Esophagus muscularis mucosa (tissue), 4 donors: ENCODE measurements around the gene WBP2. TPM values are rescaled to one million over a fixed set of nuclear protein-coding genes. Genes with fewer than 3 reads are reported as not detected.

Experiments
- DNase-seq: peaks from one replicate; pipeline ENCODE4 v3.0.0-alpha.2; 2017; ENCODE audit errors: extremely low spot score
- H3K27ac ChIP-seq, 4 donors: fragments of 200-600 bp; sonication (generic); replicated peaks in 1 of 4; 1 replicate in 3 of 4; 2 replicates in 1 of 4; pipeline ENCODE4 v1.5.1; 2016 to 2019; ENCODE audit warnings: mild to moderate bottlenecking in 1 of 4
- H3K27me3 ChIP-seq, 4 donors: fragments of 200-600 bp; sonication (generic); one replicate each; pipeline versions ENCODE4 v1.5.1 to v1.6.0; 2016 to 2019
- H3K36me3 ChIP-seq, 4 donors: fragments of 200-600 bp; sonication (generic); one replicate each; pipeline ENCODE4 v1.5.1; 2016 to 2019
- H3K4me1 ChIP-seq, 4 donors: fragments of 200-600 bp; sonication (generic); one replicate each; pipeline ENCODE4 v1.5.1; 2016 to 2019
- H3K4me3 ChIP-seq, 4 donors: fragments of 200-600 bp; sonication (generic); 1 replicate in 2 of 4; 2 replicates in 2 of 4; pipeline ENCODE4 v1.5.1; 2016 to 2019; ENCODE audit warnings: mild to moderate bottlenecking in 4 of 4, moderate library complexity in 1 of 4
- H3K9me3 ChIP-seq, 4 donors: fragments of 200-600 bp; sonication (generic); 1 replicate in 3 of 4; 2 replicates in 1 of 4; pipeline ENCODE4 v1.5.1; 2016 to 2019
- EP300 ChIP-seq: sonication (generic); formaldehyde crosslinking; IDR thresholded peaks from one replicate; pipeline ENCODE4 v1.6.1; 2017; ENCODE audit warnings: antibody characterized with exemption
- POLR2A ChIP-seq: fragments of 450-650 bp; IDR thresholded peaks from one replicate; pipeline ENCODE4 v1.6.1; 2017; ENCODE audit warnings: antibody characterized with exemption, moderate library complexity, mild to moderate bottlenecking, low read depth
- POLR2AphosphoS5 ChIP-seq, 2 donors: sonication (generic); formaldehyde crosslinking; IDR thresholded peaks; one replicate each; pipeline ENCODE4 v1.6.1; 2017; ENCODE audit warnings: antibody characterized with exemption in 2 of 2
- WGBS: methylation state at CpG from one replicate; pipeline ENCODE4 v1.1.5; 2018; 5-methylcytosine and 5-hydroxymethylcytosine counted together
- intact Hi-C: fragments of 100-400 bp; cut with DNase I; formaldehyde crosslinking; loops from one replicate; pipeline ENCODE4 v1.15.1; 2023
- total RNA-seq, 4 donors: library from RNA; depleted of rRNA; stranded (reverse); fragments of >200 nt; gene quantifications; one replicate each; pipeline versions ENCODE4 v1.1.0 to v1.2.1, GENCODE V29; 2016
- TF ChIP-seq, protein P1 (sequence below), 3 experiments: fragments of 200-600 bp in 2 of 3; fragments of 450-650 bp in 1 of 3; sonication (generic) in 2 of 3; IDR thresholded peaks; one replicate each; pipeline ENCODE4 v1.5.1; 2017 to 2019; ENCODE audit warnings: antibody characterized with exemption in 3 of 3, mild to moderate bottlenecking in 2 of 3, moderate library complexity in 1 of 3

Gene WBP2
- total RNA-seq, 4 donors from 2014 or later = 48.2 to 95.8 (median 85.2) TPM

DNA sequence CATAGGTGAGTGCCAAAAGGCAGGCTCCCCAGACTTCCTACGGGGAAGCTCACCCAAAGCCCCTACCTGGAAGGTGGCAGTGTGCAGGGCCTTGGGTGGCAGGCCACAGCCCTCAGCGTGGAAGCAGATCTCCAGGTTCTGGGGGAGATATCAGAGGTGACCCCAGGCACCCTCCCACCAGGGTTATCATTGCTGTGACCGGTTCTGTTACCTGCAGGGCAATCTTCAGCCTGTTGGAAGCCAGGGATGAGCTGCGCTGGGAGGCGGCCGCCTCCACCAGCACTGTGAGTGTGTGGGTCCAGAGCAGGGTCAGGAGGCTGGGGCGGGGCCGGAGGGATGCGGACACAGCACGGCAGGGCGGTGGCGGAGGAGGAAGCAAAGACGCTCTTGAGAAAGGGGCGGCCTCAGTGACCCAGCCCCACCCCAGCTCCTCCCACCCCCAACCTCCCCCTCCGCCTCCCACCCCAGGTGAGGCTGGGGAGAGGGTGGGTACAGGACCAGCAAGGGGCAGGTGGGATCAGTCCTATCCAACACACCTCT, 24.0 kb downstream of the WBP2 start:
- WGBS = 94% methylated on average over 13 of the region's 15 CpGs
- no peak for TF ChIP-seq EP300
- no peak for TF ChIP-seq POLR2A
- no peak for TF ChIP-seq POLR2AphosphoS5 (IDR thresholded peaks at IDR 0.05)
- TF ChIP-seq, protein P1, sequence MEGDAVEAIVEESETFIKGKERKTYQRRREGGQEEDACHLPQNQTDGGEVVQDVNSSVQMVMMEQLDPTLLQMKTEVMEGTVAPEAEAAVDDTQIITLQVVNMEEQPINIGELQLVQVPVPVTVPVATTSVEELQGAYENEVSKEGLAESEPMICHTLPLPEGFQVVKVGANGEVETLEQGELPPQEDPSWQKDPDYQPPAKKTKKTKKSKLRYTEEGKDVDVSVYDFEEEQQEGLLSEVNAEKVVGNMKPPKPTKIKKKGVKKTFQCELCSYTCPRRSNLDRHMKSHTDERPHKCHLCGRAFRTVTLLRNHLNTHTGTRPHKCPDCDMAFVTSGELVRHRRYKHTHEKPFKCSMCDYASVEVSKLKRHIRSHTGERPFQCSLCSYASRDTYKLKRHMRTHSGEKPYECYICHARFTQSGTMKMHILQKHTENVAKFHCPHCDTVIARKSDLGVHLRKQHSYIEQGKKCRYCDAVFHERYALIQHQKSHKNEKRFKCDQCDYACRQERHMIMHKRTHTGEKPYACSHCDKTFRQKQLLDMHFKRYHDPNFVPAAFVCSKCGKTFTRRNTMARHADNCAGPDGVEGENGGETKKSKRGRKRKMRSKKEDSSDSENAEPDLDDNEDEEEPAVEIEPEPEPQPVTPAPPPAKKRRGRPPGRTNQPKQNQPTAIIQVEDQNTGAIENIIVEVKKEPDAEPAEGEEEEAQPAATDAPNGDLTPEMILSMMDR (IDR thresholded peaks at IDR 0.05) = no peak
- intact Hi-C loops = no loop called here
- Histone ChIP-seq H3K4me1 (peaks cover 28 to 49% (median 44%) of the 10 kb centered on the region in 4 donors), H3K36me3 (peaks cover 0 to 64% (median 30%) of the 10 kb centered on the region in 4 donors), H3K27ac (peak overlapping the region in 2 of 4 donors; percentile 52 to 67), H3K4me3 (no peak overlapping the region), H3K9me3 (no peaks in the 10 kb centered on the region), H3K27me3 (no peaks in the 10 kb centered on the region)
- DNase-seq = no peak

DNA sequence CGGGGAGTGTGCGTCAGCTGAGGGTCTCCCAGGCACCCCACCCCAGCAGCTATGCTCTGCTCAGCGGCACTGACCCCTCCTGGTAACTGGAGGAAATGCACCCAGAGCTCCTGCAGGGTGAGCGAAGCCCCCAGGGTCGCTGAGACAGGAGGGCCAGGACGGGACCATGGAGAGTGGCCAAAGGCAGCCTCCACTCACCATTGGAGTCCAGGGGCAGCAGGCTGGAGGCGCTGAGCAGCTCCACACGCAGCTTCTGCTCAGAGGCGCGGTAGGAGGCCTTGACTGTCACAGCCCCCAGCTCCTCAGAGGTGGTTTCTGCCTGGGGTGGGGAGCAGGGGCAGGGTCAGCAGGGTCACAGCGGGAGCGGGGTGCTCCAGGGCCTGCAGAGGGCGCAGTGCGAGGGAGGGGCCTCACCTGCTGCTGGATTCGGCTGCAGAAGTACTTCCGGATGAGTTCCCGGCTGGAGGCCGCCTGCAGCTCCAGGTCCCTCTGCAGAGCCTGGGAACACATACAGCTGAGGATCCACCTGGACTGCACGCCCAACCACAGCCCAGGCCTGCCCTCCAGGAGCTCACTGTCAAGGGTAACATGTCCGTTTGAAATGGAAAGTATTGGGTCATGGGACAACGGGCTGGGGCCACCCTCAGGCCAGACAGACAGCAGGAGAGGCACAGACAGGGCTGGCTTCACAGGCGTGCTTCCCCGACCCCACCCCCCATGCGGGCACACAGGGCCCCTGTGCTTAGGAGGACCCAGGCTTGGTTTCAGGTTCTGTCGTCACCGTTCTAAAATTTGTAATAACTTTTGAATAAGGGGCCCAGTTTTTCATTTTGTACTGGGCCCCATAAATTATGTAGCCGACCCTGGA, 24.7 kb downstream of the WBP2 start:
- WGBS = 71% methylated on average over 6 of the region's 27 CpGs
- no peak overlapping the region for H3K27ac ChIP-seq
- H3K4me3 ChIP-seq = no peak overlapping the region
- DNase-seq = no peak
- no peak for TF ChIP-seq POLR2AphosphoS5 (IDR thresholded peaks at IDR 0.05)
- TF ChIP-seq, protein P1 (IDR thresholded peaks at IDR 0.05) = peak; percentile 17 to 51 (median 21)
- intact Hi-C loops = no loop called here
- H3K4me1 ChIP-seq = peaks cover 28 to 43% (median 38%) of the 10 kb centered on the region in 4 donors
- peaks cover 0 to 64% (median 32%) of the 10 kb centered on the region in 4 donors for H3K36me3 ChIP-seq
- no peaks in the 10 kb centered on the region for H3K27me3 ChIP-seq
- no peaks in the 10 kb centered on the region for H3K9me3 ChIP-seq

DNA sequence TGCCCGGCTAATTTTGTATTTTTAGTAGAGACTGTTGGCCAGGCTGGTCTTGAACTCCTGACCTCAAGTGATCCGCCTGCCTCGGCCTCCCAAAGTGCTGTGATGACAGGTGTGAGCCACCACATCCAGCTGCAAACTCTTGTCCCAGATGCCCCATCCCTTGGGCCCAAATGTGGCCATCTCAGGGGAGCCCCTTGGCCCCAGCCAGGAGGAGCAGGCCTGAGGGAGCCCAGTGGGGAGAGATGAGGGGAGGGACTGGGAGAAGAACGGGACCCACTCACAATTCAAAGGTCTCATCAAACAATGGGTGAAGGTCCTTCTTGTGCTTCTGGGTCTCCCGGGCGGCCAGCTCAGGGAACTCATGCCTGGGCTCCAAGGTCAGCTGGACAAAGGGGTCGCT, 25.4 kb downstream of the WBP2 start:
- Histone ChIP-seq H3K9me3 (no peaks in the 10 kb centered on the region), H3K27me3 (no peaks in the 10 kb centered on the region), H3K27ac (no peak overlapping the region), H3K4me3 (no peak overlapping the region), H3K36me3 (peaks cover 0 to 64% (median 34%) of the 10 kb centered on the region in 4 donors), H3K4me1 (peaks cover 28 to 41% (median 36%) of the 10 kb centered on the region in 4 donors)
- TF ChIP-seq, protein P1 (IDR thresholded peaks at IDR 0.05) = no peak
- TF ChIP-seq POLR2A (no peak), POLR2AphosphoS5 (IDR thresholded peaks at IDR 0.05) (no peak), EP300 (no peak)
- no CpG with 5 or more reads among the region's 7 CpGs for WGBS
- intact Hi-C loops = loop anchor here (10.0 kb wide), 1 partner anchor 65 kb away; the partner anchor contains the start of gene GALK1
- DNase-seq = no peak

DNA sequence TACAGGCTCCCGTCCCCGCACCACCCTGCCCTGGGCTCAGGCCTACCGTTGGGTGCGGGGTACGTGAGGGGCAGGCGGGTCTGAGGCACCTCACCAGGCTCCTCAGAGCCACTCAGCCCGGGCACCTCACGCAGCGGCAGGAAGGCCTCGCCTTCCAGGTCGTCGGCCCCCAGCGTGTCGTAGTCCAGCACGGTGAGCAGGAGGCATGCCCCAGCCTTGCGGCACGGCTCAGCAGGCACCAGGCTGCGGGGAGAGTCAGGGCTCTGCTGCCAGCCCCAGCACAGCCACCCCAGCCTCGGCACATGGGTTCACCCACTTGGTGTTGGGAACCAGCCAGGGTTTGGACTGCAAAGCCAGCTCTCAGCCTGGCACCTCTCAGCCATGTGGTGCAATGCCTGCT, 26.4 kb downstream of the WBP2 start:
- WGBS = 91% methylated on average over 18 of the region's 19 CpGs

More for the DNA sequence above, 26.4 kb downstream of the WBP2 start:
- intact Hi-C loops = loop anchor here (10.0 kb wide), 1 partner anchor 64 kb away; the partner anchor contains the start of gene GALK1
- no peaks in the 10 kb centered on the region for H3K27me3 ChIP-seq
- peak overlapping the region in 1 of 4 donors; percentile 30 for H3K27ac ChIP-seq
- peaks cover 0 to 64% (median 36%) of the 10 kb centered on the region in 4 donors for H3K36me3 ChIP-seq
- peaks cover 31 to 44% (median 39%) of the 10 kb centered on the region in 4 donors for H3K4me1 ChIP-seq
- H3K9me3 ChIP-seq = no peaks in the 10 kb centered on the region
- TF ChIP-seq EP300 (no peak), POLR2AphosphoS5 (IDR thresholded peaks at IDR 0.05) (no peak), POLR2A (no peak)
- TF ChIP-seq, protein P1 (IDR thresholded peaks at IDR 0.05) = no peak
- DNase-seq = no peak
- no peak overlapping the region for H3K4me3 ChIP-seq
